ENCODE results near the gene SIRT1. TPM values are rescaled to one million over a fixed set of nuclear protein-coding genes. Genes with fewer than 3 reads are reported as not detected.

The SIRT1 gene
- total and polyA plus RNA-seq, 2 of the 4 experiments (the other 2 are of a cell fraction), result 9.5 to 12.9 TPM

DNA sequence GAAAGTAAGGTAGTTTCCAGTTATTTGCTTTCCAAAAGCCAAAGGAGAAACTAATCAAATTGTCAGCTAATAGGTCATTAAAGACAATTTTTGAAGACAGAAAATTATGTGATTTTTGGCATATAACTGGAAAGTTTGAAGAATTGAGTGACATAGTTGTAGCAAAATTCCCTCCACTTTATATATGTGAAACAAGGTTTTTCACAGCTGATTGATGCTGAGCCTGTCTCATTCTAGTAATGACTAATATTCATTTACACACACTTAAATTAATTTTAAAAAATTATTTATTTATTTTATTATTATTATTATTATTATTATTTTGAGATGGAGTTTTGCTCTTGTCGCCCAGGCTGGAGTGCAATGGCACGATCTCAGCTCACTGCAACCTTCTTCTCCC, 16.3 kb upstream of the SIRT1 start:
- DNase-seq (no peak), ATAC-seq (ENCODE audit: low read depth) (no peak)
- H3K9me1 ChIP-seq (ENCODE audit: insufficient read depth, low read length), result no peaks in the 10 kb centered on the region
- no peak overlapping the region for H2AK5ac ChIP-seq (ENCODE audit: low read depth, low read length)
- no peak overlapping the region for H3K23ac ChIP-seq (ENCODE audit: low read depth, low read length)
- H3K4me1 ChIP-seq (ENCODE audit: control insufficient read depth, insufficient read depth, low read length), result no peaks in the 10 kb centered on the region
- H2BK15ac ChIP-seq (ENCODE audit: low read depth, low read length), result no peak overlapping the region
- TF ChIP-seq MXI1 (IDR thresholded peaks at IDR 0.05; ENCODE audit: borderline replicate concordance, low read depth, low read length) (no peak), MAZ (IDR thresholded peaks at IDR 0.05; ENCODE audit: borderline replicate concordance, low read depth, low read length) (no peak), POLR2A (IDR thresholded peaks at IDR 0.05; ENCODE audit: low read depth, low read length) (no peak), CEBPB (IDR thresholded peaks at IDR 0.05; ENCODE audit: low read depth, low read length) (no peak), RCOR1 (IDR thresholded peaks at IDR 0.05; ENCODE audit: insufficient replicate concordance, low read length) (no peak), RAD21 (IDR thresholded peaks at IDR 0.05; ENCODE audit: low read length) (no peak), RFX5 (IDR thresholded peaks at IDR 0.05; ENCODE audit: low read depth, low read length) (no peak), BHLHE40 (IDR thresholded peaks at IDR 0.05; ENCODE audit: low read depth, low read length) (no peak), SMC3 (IDR thresholded peaks at IDR 0.05; ENCODE audit: low read depth, low read length) (no peak), NFE2L2 (IDR thresholded peaks at IDR 0.05; ENCODE audit: low read depth, low read length) (no peak)
- TF ChIP-seq, protein P1, sequence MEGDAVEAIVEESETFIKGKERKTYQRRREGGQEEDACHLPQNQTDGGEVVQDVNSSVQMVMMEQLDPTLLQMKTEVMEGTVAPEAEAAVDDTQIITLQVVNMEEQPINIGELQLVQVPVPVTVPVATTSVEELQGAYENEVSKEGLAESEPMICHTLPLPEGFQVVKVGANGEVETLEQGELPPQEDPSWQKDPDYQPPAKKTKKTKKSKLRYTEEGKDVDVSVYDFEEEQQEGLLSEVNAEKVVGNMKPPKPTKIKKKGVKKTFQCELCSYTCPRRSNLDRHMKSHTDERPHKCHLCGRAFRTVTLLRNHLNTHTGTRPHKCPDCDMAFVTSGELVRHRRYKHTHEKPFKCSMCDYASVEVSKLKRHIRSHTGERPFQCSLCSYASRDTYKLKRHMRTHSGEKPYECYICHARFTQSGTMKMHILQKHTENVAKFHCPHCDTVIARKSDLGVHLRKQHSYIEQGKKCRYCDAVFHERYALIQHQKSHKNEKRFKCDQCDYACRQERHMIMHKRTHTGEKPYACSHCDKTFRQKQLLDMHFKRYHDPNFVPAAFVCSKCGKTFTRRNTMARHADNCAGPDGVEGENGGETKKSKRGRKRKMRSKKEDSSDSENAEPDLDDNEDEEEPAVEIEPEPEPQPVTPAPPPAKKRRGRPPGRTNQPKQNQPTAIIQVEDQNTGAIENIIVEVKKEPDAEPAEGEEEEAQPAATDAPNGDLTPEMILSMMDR (conservative IDR thresholded peaks at IDR 0.05; ENCODE audit: low read depth, low read length), result no peak
- TF ChIP-seq, protein P2, sequence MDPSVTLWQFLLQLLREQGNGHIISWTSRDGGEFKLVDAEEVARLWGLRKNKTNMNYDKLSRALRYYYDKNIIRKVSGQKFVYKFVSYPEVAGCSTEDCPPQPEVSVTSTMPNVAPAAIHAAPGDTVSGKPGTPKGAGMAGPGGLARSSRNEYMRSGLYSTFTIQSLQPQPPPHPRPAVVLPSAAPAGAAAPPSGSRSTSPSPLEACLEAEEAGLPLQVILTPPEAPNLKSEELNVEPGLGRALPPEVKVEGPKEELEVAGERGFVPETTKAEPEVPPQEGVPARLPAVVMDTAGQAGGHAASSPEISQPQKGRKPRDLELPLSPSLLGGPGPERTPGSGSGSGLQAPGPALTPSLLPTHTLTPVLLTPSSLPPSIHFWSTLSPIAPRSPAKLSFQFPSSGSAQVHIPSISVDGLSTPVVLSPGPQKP (IDR thresholded peaks at IDR 0.05; ENCODE audit: borderline replicate concordance, low read depth, low read length), result no peak
- no peak overlapping the region for H4K91ac ChIP-seq (ENCODE audit: insufficient read depth, low read depth, low read length)
- H3K27ac ChIP-seq (ENCODE audit: insufficient read depth, low read length), result no peak overlapping the region
- ChIA-PET CTCF (interaction anchor here (0.6 to 2.3 kb wide), 4 partner anchors 13 to 539 kb away, joined by 3 to 11 read pairs (median 3); partner anchors contain the start of genes RUFY2 and SIRT1), POLR2A (ENCODE audit: unreplicated experiment) (interaction anchor here (0.8 kb wide), 1 partner anchor 16 kb away, joined by 4 read pairs; no protein-coding TSS in a partner anchor)
- H2BK120ac ChIP-seq (ENCODE audit: low read depth, low read length), result no peak overlapping the region
- no peak overlapping the region for H2AK9ac ChIP-seq (replicated peaks; ENCODE audit: low read depth, low read length, poor library complexity)
- no peak overlapping the region for H3K4me3 ChIP-seq (ENCODE audit: insufficient read depth, low read depth, low read length)
- H2BK5ac ChIP-seq (ENCODE audit: low read depth, low read length, poor library complexity, severe bottlenecking), result no peak overlapping the region
- no peaks in the 10 kb centered on the region for H3K27me3 ChIP-seq (ENCODE audit: control insufficient read depth, insufficient read depth, low read length)
- no peaks in the 10 kb centered on the region for H3K79me1 ChIP-seq (ENCODE audit: low read depth in 1 of 2, low read length in 2 of 2)
- no peak overlapping the region for H4K8ac ChIP-seq (ENCODE audit: low read depth in 2 of 2, low read length in 2 of 2)
- H4K20me1 ChIP-seq (ENCODE audit: insufficient read depth, low read length), result no peaks in the 10 kb centered on the region
- H3K14ac ChIP-seq (replicated peaks; ENCODE audit: low read depth, low read length), result no peak overlapping the region
- dilution Hi-C loops (cut with HindIII; ENCODE audit: low sequenced_read_pairs, unreplicated experiment), result no loop called here
- BruUV-seq (replicated peaks), result no TSS peak
- H3K4ac ChIP-seq (ENCODE audit: low read depth, low read length), result no peak overlapping the region
- H2BK20ac ChIP-seq (ENCODE audit: low read depth, low read length), result no peak overlapping the region
- H3K4me2 ChIP-seq (ENCODE audit: low read depth, low read length), result no peak overlapping the region
- H3K18ac ChIP-seq (ENCODE audit: low read depth, low read length), result no peak overlapping the region
- no peaks in the 10 kb centered on the region for H3K36me3 ChIP-seq (ENCODE audit: control insufficient read depth, insufficient read depth, low read length)
- H3K9me3 ChIP-seq (ENCODE audit: control insufficient read depth, insufficient read depth, low read length), result no peaks in the 10 kb centered on the region
- H3K9ac ChIP-seq (ENCODE audit: low read depth, low read length), result no peak overlapping the region
- WGBS, 2 experiments (ENCODE audit: extremely low coverage in 2 of 2, insufficient read length in 1 of 2), result no CpG with 5 or more reads among the region's 2 CpGs
- H2AFZ ChIP-seq (replicated peaks; ENCODE audit: low read length, poor library complexity), result no peak overlapping the region
- H3K56ac ChIP-seq (ENCODE audit: extremely low read depth, insufficient read depth, low read length), result no peak overlapping the region
- intact Hi-C loops (cut with micrococcal nuclease), result no loop called here
- in situ Hi-C loops (cut with MboI; ENCODE audit: low sequenced_read_pairs), result loop anchor here (25.0 kb wide), 2 partner anchors 319 to 419 kb away; no protein-coding TSS in a partner anchor
- no peak overlapping the region for H4K5ac ChIP-seq (ENCODE audit: low read depth, low read length)
